ENCODE data around the gene DRAM2. TPM values are rescaled to one million over a fixed set of nuclear protein-coding genes. Genes with fewer than 3 reads are reported as not detected.

DRAM2 gene
- 19.2 and 26.4 TPM in 2 replicates for polyA plus RNA-seq (2012; rRNA removed)
- 30.6 and 33.2 TPM in 2 replicates for polyA plus RNA-seq (2012; cell fraction: cytosol; rRNA removed)
- 12.2 and 33.4 TPM in 2 replicates for polyA plus RNA-seq (2012; cell fraction: nucleus; rRNA removed)

- peak within 1 kb of the TSS; percentile 86 for H3K9ac ChIP-seq
- ChIA-PET CTCF (no interaction called here), POLR2A (interaction anchor here (1.3 to 1.5 kb wide), 2 partner anchors 16 to 176 kb away, joined by 4 to 5 read pairs; partner anchors contain the start of gene LRIF1)
- H4K20me1 ChIP-seq (ENCODE audit: insufficient read depth) = peaks cover 5% of the 10 kb centered on the region; the same call in 1 of the 2 replicates
- WGBS (ENCODE audit: low lambda C conversion rate) = 0% methylated on average over 10 of the region's 68 CpGs
- H3K27ac ChIP-seq (ENCODE audit: low read depth in 2 of 2, low read length in 1 of 2) = peak within 1 kb of the TSS; percentile 82 to 98
- no peaks in the 10 kb centered on the region for H3K27me3 ChIP-seq (ENCODE audit: insufficient read depth)
- H3K4me3 ChIP-seq (ENCODE audit: low read depth in 2 of 2, low read length in 1 of 2) = peak within 1 kb of the TSS; percentile 89 to 94
- H3K4me1 ChIP-seq (ENCODE audit: control insufficient read depth in 1 of 2, insufficient read depth in 2 of 2, low read depth in 1 of 2, low read length in 1 of 2) = peaks cover 7 to 15% of the 10 kb centered on the region in 2 experiments; a peak in 3 of 4 replicates
- H2AFZ ChIP-seq (ENCODE audit: low read depth) = peak within 1 kb of the TSS; percentile 85
- H3K4me2 ChIP-seq = peak within 1 kb of the TSS; percentile 92
- peaks cover 78% of the 10 kb centered on the region for H3K79me2 ChIP-seq (ENCODE audit: insufficient read depth)
- H3K9me2 ChIP-seq = no peaks in the 10 kb centered on the region
- no peaks in the 10 kb centered on the region for H3K9me3 ChIP-seq
- H3K36me3 ChIP-seq (replicated peaks in 1 of 2; ENCODE audit: control insufficient read depth in 1 of 2, insufficient read depth in 2 of 2, low read length in 1 of 2) = peaks cover 6 to 23% of the 10 kb centered on the region in 2 experiments
- H3F3A ChIP-seq (replicated peaks; ENCODE audit: insufficient read depth) = peaks cover 2% of the 10 kb centered on the region
- peak; percentile 94 for DNase-seq
- TF ChIP-seq RCOR1 (IDR thresholded peaks at IDR 0.05; ENCODE audit: low read length) (no peak), SMC3 (IDR thresholded peaks at IDR 0.05; ENCODE audit: low read depth, low read length) (no peak), YY1 (IDR thresholded peaks at IDR 0.05; ENCODE audit: low read depth) (no peak), SIN3A (IDR thresholded peaks at IDR 0.05; ENCODE audit: borderline replicate concordance, low read depth, low read length) (peak; percentile 16; the same call in 1 of the 2 replicates), GABPA (IDR thresholded peaks at IDR 0.05; ENCODE audit: low read depth) (peak; percentile 4; the same call in 1 of the 2 replicates), EZH2phosphoT487 (IDR thresholded peaks at IDR 0.05; ENCODE audit: borderline replicate concordance, low read depth) (no peak), FOXJ3 (CRISPR knock-in tag; IDR thresholded peaks at IDR 0.05) (no peak), FOXM1 (IDR thresholded peaks at IDR 0.05; ENCODE audit: low read depth) (no peak), TCF12 (IDR thresholded peaks at IDR 0.05) (no peak), REST (IDR thresholded peaks at IDR 0.05; ENCODE audit: low read depth, low read length) (no peak), RXRA (IDR thresholded peaks at IDR 0.05; ENCODE audit: borderline replicate concordance, low read depth) (no peak), NRF1 (IDR thresholded peaks at IDR 0.05; ENCODE audit: low read depth, low read length) (peak; percentile 33), EP300 (IDR thresholded peaks at IDR 0.05; ENCODE audit: borderline replicate concordance in 1 of 2, low read depth in 1 of 2, low read length in 1 of 2) (no peak), FOSL2 (IDR thresholded peaks at IDR 0.05; ENCODE audit: borderline replicate concordance, low read depth) (no peak), POLR2AphosphoS5 (IDR thresholded peaks at IDR 0.05; ENCODE audit: low read depth, low read length) (peak; percentile 70), IRF3 (IDR thresholded peaks at IDR 0.05; ENCODE audit: low read depth, low read length) (no peak), NFIC (IDR thresholded peaks at IDR 0.05; ENCODE audit: borderline replicate concordance) (peak; percentile 12; the same call in 1 of the 2 replicates), RFX5 (IDR thresholded peaks at IDR 0.05; ENCODE audit: low read length) (no peak), TAF1 (IDR thresholded peaks at IDR 0.05; ENCODE audit: borderline replicate concordance, low read depth, low read length) (peak; percentile 77), USF2 (IDR thresholded peaks at IDR 0.05; ENCODE audit: borderline replicate concordance, low read depth, low read length) (no peak), ELF1 (IDR thresholded peaks at IDR 0.05) (no peak), CTCF (IDR thresholded peaks at IDR 0.05) (no peak)
- TF ChIP-seq, protein P1, sequence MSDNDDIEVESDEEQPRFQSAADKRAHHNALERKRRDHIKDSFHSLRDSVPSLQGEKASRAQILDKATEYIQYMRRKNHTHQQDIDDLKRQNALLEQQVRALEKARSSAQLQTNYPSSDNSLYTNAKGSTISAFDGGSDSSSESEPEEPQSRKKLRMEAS (IDR thresholded peaks at IDR 0.05; ENCODE audit: low read depth) = peak; percentile 33
- TF ChIP-seq, protein P2, sequence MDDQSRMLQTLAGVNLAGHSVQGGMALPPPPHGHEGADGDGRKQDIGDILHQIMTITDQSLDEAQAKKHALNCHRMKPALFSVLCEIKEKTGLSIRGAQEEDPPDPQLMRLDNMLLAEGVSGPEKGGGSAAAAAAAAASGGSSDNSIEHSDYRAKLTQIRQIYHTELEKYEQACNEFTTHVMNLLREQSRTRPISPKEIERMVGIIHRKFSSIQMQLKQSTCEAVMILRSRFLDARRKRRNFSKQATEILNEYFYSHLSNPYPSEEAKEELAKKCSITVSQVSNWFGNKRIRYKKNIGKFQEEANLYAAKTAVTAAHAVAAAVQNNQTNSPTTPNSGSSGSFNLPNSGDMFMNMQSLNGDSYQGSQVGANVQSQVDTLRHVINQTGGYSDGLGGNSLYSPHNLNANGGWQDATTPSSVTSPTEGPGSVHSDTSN (IDR thresholded peaks at IDR 0.05) = no peak
These were observed at the start of gene DRAM2, which contains the start of gene CEPT1 for GRCh38 chr1:111139956-111140679. Gene DRAM2, minus strand, starts transcription at chr1:111140093. Its CDS starts 8,539 bp downstream, at chr1:111131554. Gene CEPT1, plus strand, starts transcription at chr1:111140223. Its CDS starts 7,492 bp downstream, at chr1:111147715.

Measured in SK-N-SH (cell line).